ENCODE data around the gene MAP2K5. TPM values are rescaled to one million over a fixed set of nuclear protein-coding genes. Genes with fewer than 3 reads are reported as not detected.

MAP2K5 gene
- total RNA-seq, 6 experiments from 2014 or later, result 5.0 to 11.6 (median 8.8) TPM

- Histone ChIP-seq H3K9me3 (no peaks in the 10 kb centered on the region), H3K4me3 (no peak overlapping the region), H3K36me3 (no peaks in the 10 kb centered on the region), H3K27ac (no peak overlapping the region), H3K4me1 (no peaks in the 10 kb centered on the region), H3K27me3 (no peaks in the 10 kb centered on the region)
- DNase-seq (no peak), ATAC-seq (no peak)
- TF ChIP-seq POLR2A (IDR thresholded peaks at IDR 0.05), result no peak
- TF ChIP-seq, protein P1, sequence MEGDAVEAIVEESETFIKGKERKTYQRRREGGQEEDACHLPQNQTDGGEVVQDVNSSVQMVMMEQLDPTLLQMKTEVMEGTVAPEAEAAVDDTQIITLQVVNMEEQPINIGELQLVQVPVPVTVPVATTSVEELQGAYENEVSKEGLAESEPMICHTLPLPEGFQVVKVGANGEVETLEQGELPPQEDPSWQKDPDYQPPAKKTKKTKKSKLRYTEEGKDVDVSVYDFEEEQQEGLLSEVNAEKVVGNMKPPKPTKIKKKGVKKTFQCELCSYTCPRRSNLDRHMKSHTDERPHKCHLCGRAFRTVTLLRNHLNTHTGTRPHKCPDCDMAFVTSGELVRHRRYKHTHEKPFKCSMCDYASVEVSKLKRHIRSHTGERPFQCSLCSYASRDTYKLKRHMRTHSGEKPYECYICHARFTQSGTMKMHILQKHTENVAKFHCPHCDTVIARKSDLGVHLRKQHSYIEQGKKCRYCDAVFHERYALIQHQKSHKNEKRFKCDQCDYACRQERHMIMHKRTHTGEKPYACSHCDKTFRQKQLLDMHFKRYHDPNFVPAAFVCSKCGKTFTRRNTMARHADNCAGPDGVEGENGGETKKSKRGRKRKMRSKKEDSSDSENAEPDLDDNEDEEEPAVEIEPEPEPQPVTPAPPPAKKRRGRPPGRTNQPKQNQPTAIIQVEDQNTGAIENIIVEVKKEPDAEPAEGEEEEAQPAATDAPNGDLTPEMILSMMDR (IDR thresholded peaks at IDR 0.05), result no peak
- WGBS (ENCODE audit: insufficient coverage, low coverage, low lambda C conversion rate, missing lambda C conversion rate), result 96% methylated on average over 2 of the region's 2 CpGs
- intact Hi-C loops (cut with DNase I), result no loop called here
Observed at GRCh38 chr15:67707520-67708283, 165.2 kb downstream of the MAP2K5 start.

DNA sequence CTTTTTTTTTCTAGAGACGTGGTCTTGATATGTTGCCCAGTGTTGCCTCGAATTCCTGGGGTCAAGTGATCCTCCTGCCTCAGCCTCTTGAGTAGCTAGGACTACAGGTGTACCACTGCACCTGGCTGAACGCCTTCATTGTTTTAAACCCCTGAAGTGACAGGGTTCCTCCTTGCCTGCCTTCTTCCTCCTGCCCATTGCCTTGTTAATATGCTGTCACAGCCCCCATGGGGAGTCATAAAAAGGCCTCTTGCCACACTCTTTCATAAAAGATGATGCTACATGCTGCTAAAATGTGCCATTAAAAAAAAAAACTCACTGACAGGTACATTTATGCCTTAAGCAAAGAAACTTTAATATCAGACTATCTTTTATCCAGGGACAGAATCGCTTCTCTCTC, 166.0 kb downstream of the MAP2K5 start:
- intact Hi-C loops (cut with DNase I), result no loop called here
- no peaks in the 10 kb centered on the region for H3K36me3 ChIP-seq
- TF ChIP-seq POLR2A (IDR thresholded peaks at IDR 0.05), result no peak
- no peak overlapping the region for H3K27ac ChIP-seq
- no peak for DNase-seq
- 91% methylated on average over 4 of the region's 4 CpGs for WGBS (ENCODE audit: insufficient coverage, low coverage, low lambda C conversion rate, missing lambda C conversion rate)
- no peaks in the 10 kb centered on the region for H3K27me3 ChIP-seq
- H3K4me3 ChIP-seq, result no peak overlapping the region
- no peaks in the 10 kb centered on the region for H3K4me1 ChIP-seq
- ATAC-seq, result no peak
- no peaks in the 10 kb centered on the region for H3K9me3 ChIP-seq

GRCh38 chr15:67715170-67715569, 172.7 kb downstream of the MAP2K5 start:
- no peak for DNase-seq
- TF ChIP-seq, protein P1 (IDR thresholded peaks at IDR 0.05), result no peak
- no peak for TF ChIP-seq POLR2A (IDR thresholded peaks at IDR 0.05)
- no peaks in the 10 kb centered on the region for H3K36me3 ChIP-seq
- 94% methylated on average over 2 of the region's 2 CpGs for WGBS (ENCODE audit: insufficient coverage, low coverage, low lambda C conversion rate, missing lambda C conversion rate)
- intact Hi-C loops (cut with DNase I), result no loop called here
- no peak for ATAC-seq
- no peaks in the 10 kb centered on the region for H3K27me3 ChIP-seq
- no peaks in the 10 kb centered on the region for H3K9me3 ChIP-seq
- no peaks in the 10 kb centered on the region for H3K4me1 ChIP-seq
- no peak overlapping the region for H3K27ac ChIP-seq
- H3K4me3 ChIP-seq, result no peak overlapping the region

DNA sequence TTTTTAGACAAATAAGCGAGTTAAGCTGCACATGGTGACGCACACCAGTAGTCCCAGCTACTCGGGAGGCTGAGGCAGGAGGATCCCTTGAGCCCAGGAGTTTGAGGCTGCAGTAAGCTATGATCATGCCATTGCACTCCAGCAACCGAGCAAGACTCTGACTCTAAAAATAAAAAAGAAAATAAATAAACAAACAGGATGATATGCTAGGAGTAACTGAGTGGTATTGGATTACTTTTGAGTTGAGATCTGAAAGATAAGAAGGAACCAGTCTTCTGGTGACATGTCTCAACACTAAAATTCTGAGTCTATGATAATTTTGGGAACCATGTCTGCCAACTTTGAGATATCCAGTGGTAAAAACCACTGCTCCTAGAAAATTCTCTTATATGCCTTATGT, 173.7 kb downstream of the MAP2K5 start:
- no peak overlapping the region for H3K4me3 ChIP-seq
- DNase-seq (no peak), ATAC-seq (no peak)
- no peaks in the 10 kb centered on the region for H3K4me1 ChIP-seq
- intact Hi-C loops (cut with DNase I), result no loop called here
- H3K27me3 ChIP-seq, result no peaks in the 10 kb centered on the region
- no peaks in the 10 kb centered on the region for H3K9me3 ChIP-seq
- H3K36me3 ChIP-seq, result no peaks in the 10 kb centered on the region
- TF ChIP-seq POLR2A (IDR thresholded peaks at IDR 0.05), result no peak
- TF ChIP-seq, protein P1 (IDR thresholded peaks at IDR 0.05), result no peak
- H3K27ac ChIP-seq, result no peak overlapping the region
- 88% methylated on average over 4 of the region's 4 CpGs for WGBS (ENCODE audit: insufficient coverage, low coverage, low lambda C conversion rate, missing lambda C conversion rate)

DNA sequence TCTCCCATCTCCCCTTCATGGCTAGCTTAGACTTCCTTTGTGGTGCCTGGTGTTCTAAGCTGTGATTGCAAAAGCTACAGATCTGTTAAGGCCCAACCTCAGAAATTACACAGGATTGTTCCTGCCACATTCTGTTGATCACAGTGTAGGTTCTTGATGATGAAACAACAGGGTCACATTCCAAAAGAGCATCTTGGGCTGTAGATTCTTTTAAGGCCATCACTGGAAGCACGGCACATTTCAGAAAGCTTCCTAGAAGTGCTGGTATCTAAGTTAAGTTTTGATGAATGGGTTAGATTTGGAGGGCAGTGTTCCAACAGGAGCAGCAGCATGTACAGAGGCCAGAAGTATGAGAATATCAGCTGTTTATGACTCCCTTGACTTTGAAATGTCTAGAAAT, 175.3 kb downstream of the MAP2K5 start:
- no peak for TF ChIP-seq POLR2A (IDR thresholded peaks at IDR 0.05)
- TF ChIP-seq, protein P1 (IDR thresholded peaks at IDR 0.05), result no peak
- Histone ChIP-seq H3K9me3 (no peaks in the 10 kb centered on the region), H3K27ac (no peak overlapping the region), H3K27me3 (no peaks in the 10 kb centered on the region), H3K36me3 (no peaks in the 10 kb centered on the region), H3K4me1 (no peaks in the 10 kb centered on the region), H3K4me3 (no peak overlapping the region)
- ATAC-seq, result no peak
- DNase-seq, result no peak
- no CpG with 5 or more reads among the region's 1 CpG for WGBS (ENCODE audit: insufficient coverage, low coverage, low lambda C conversion rate, missing lambda C conversion rate)
- intact Hi-C loops (cut with DNase I), result no loop called here

Measured in right lobe of liver (tissue), 6 donors.